ENCODE data around the gene SCARB2.

Gene SCARB2

GRCh38 chr4:76215077-76215476 is 1.5 kb upstream of the SCARB2 start:
- TF ChIP-seq EZH2 (IDR thresholded peaks at IDR 0.05; ENCODE audit: borderline replicate concordance, low read depth, low read length, severe bottlenecking) = no peak
- no peak for TF ChIP-seq CTCF (IDR thresholded peaks at IDR 0.05; ENCODE audit: borderline replicate concordance, extremely low read depth, low read length, poor library complexity, severe bottlenecking)
- Histone ChIP-seq H2AFZ (ENCODE audit: low read depth, low read length) (peak overlapping the region; percentile 37; the same call in 1 of the 2 replicates), H3K9me3 (ENCODE audit: insufficient read depth, low read length, severe bottlenecking) (no peaks in the 10 kb centered on the region), H3K79me2 (ENCODE audit: insufficient read depth, low read length) (peaks cover 40% of the 10 kb centered on the region), H3K36me3 (ENCODE audit: insufficient read depth, low read length) (no peaks in the 10 kb centered on the region; the same call in 1 of the 2 replicates), H3K27ac (ENCODE audit: low read length) (no peak overlapping the region), H4K20me1 (ENCODE audit: insufficient read depth, low read length) (no peaks in the 10 kb centered on the region; the same call in 1 of the 2 replicates), H3K27me3 (ENCODE audit: insufficient read depth, low read length, poor library complexity) (no peaks in the 10 kb centered on the region), H3K4me3 (ENCODE audit: low read depth in 1 of 2, low read length in 2 of 2) (peak overlapping the region in 1 of 2 experiments; percentile 90; a peak in 1 of 4 replicates), H3K4me1 (ENCODE audit: insufficient read depth, low read length) (peaks cover 37% of the 10 kb centered on the region), H3K4me2 (ENCODE audit: insufficient read depth, low read length) (peak overlapping the region; percentile 100; the same call in 1 of the 2 replicates), H3K9ac (ENCODE audit: low read depth, low read length) (peak overlapping the region; percentile 92; the same call in 1 of the 2 replicates)
- ATAC-seq (ENCODE audit: insufficient read depth, low read depth) (no peak), DNase-seq (no peak)

GRCh38 chr4:76214177-76214675 is 602 bp upstream of the SCARB2 start:
- Histone ChIP-seq H3K4me3 (ENCODE audit: low read depth in 1 of 2, low read length in 2 of 2) (peak overlapping the region; percentile 59 to 90), H4K20me1 (ENCODE audit: insufficient read depth, low read length) (peaks cover 4% of the 10 kb centered on the region; the same call in 1 of the 2 replicates), H3K9ac (ENCODE audit: low read depth, low read length) (peak overlapping the region; percentile 92), H3K27me3 (ENCODE audit: insufficient read depth, low read length, poor library complexity) (no peaks in the 10 kb centered on the region), H3K36me3 (ENCODE audit: insufficient read depth, low read length) (peaks cover 3% of the 10 kb centered on the region), H3K27ac (ENCODE audit: low read length) (peak overlapping the region; percentile 93), H3K4me1 (ENCODE audit: insufficient read depth, low read length) (peaks cover 40% of the 10 kb centered on the region), H2AFZ (ENCODE audit: low read depth, low read length) (peak overlapping the region; percentile 100), H3K9me3 (ENCODE audit: insufficient read depth, low read length, severe bottlenecking) (no peaks in the 10 kb centered on the region), H3K4me2 (ENCODE audit: insufficient read depth, low read length) (peak overlapping the region; percentile 100), H3K79me2 (ENCODE audit: insufficient read depth, low read length) (peaks cover 45% of the 10 kb centered on the region)
- no peak; the same call in 2 of the 3 replicates for ATAC-seq (ENCODE audit: insufficient read depth, low read depth)
- TF ChIP-seq CTCF (IDR thresholded peaks at IDR 0.05; ENCODE audit: borderline replicate concordance, extremely low read depth, low read length, poor library complexity, severe bottlenecking) (no peak), EZH2 (IDR thresholded peaks at IDR 0.05; ENCODE audit: borderline replicate concordance, low read depth, low read length, severe bottlenecking) (no peak)
- no peak for DNase-seq

DNA sequence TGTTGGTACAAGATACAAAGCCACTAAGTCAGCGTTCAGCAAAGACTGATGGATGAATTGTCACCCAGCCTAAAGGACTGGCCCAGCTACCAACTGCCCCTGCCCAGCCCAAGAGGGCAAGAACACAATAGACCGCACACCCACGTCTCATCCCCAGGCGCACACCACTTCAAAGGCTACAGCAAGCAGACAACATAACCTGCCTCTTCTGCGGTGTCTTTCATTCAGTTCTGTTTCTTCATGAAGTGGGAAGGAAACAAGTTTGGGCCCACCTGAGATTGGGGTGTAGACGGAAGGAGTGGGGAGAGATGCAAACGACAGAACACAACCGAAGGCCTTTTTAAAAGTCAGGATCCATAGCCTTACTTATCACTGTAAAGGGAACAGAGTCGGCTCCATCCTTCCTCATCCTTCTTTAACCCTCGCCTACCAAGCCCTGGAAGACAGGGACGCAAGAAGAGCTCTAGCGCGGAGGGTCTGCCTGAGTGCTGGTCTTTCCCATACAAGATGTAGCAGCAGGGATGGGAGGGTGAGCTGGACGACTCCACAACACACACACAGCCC is 691 bp downstream of the SCARB2 start:
- DNase-seq = peak; percentile 35
- H4K20me1 ChIP-seq (ENCODE audit: insufficient read depth, low read length) = peaks cover 7% of the 10 kb centered on the region; the same call in 1 of the 2 replicates
- H3K9me3 ChIP-seq (ENCODE audit: insufficient read depth, low read length, severe bottlenecking) = no peaks in the 10 kb centered on the region
- peak overlapping the region; percentile 100 for H3K4me2 ChIP-seq (ENCODE audit: insufficient read depth, low read length)
- H3K79me2 ChIP-seq (ENCODE audit: insufficient read depth, low read length) = peaks cover 56% of the 10 kb centered on the region
- H3K9ac ChIP-seq (ENCODE audit: low read depth, low read length) = peak overlapping the region; percentile 92
- peak overlapping the region; percentile 100 for H2AFZ ChIP-seq (ENCODE audit: low read depth, low read length)
- H3K27me3 ChIP-seq (ENCODE audit: insufficient read depth, low read length, poor library complexity) = no peaks in the 10 kb centered on the region
- ATAC-seq (ENCODE audit: insufficient read depth, low read depth) = peak; percentile 25
- TF ChIP-seq CTCF (IDR thresholded peaks at IDR 0.05; ENCODE audit: borderline replicate concordance, extremely low read depth, low read length, poor library complexity, severe bottlenecking) (no peak), EZH2 (IDR thresholded peaks at IDR 0.05; ENCODE audit: borderline replicate concordance, low read depth, low read length, severe bottlenecking) (no peak)
- peak overlapping the region; percentile 93 for H3K27ac ChIP-seq (ENCODE audit: low read length)
- peaks cover 42% of the 10 kb centered on the region for H3K4me1 ChIP-seq (ENCODE audit: insufficient read depth, low read length)
- peak overlapping the region; percentile 59 to 90; a peak in 3 of 4 replicates for H3K4me3 ChIP-seq (ENCODE audit: low read depth in 1 of 2, low read length in 2 of 2)
- H3K36me3 ChIP-seq (ENCODE audit: insufficient read depth, low read length) = peaks cover 3% of the 10 kb centered on the region
